Fibroblast of lung (primary cell): Measurements from ENCODE around the gene EIF4A3.

Source experiments
- CTCF ChIP-seq, 2 donors: IDR thresholded peaks in 1 of 2; conservative IDR thresholded peaks in 1 of 2; 1 replicate in 1 of 2; 2 replicates in 1 of 2; pipeline ENCODE4 v1.5.1; 2011 to 2012; ENCODE audit warnings: low read length in 2 of 2, control low read depth in 1 of 2, inconsistent platforms in 1 of 2, low read depth in 1 of 2, mild to moderate bottlenecking in 1 of 2
- EZH2 ChIP-seq: IDR thresholded peaks from 2 replicates; pipeline ENCODE4 v1.5.1; 2012; ENCODE audit warnings: low read length, control low read depth, mild to moderate bottlenecking; ENCODE audit errors: missing control alignments

GRCh38 chr17:80171681-80172080 is 24.8 kb upstream of the EIF4A3 start:
- no peak for TF ChIP-seq EZH2
- TF ChIP-seq CTCF (conservative IDR thresholded peaks at IDR 0.05 in 1 of 2, IDR thresholded peaks at IDR 0.05 in 1 of 2; ENCODE audit: low read depth in 1 of 2, low read length in 2 of 2): no peak
